ENCODE measurements around the gene CC2D1A.
A peak's percentile ranks its signal among the peaks of the same experiment; 100 is the strongest.

Gene CC2D1A

DNA sequence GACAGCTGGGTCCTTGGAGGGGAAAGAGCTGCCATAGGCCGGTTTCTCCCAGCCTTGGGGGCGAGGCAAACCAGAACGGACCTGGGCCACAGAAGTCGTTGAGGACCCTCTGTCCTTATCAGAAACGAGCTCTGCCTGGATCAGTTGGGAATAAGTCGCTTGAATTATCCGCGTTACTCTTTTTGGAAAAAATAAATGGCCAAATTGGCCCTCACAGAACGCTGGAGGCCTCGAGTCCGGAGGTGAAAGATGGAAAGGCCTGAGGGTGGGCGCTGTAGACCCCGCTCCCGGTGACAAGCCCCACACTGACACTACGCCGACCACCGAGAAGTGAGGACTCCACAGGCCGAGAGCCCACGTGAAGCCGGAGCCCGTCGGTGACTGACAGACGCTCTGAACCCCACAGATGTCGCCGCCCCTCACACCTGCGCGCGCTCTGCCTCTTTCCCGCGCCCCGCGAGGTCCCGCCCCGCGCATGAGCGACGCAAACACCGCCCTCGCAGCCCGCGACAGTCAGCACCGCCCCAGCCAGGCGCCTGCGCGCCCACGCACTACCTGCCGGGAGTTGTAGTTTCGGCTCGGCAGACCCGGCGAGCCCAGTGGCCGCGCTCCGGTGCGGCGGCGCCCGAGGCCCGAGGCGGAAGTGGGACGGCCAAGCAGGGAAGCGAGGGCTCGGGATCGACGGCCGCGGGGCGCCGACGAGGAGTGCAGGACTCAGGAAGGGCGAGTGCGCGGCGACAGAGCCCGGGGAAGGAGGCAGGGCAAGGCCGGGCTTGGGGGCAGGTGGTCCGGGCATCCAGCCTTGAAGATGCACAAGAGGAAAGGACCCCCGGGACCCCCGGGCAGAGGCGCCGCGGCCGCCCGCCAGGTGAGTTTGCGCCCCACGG is at the start of gene CC2D1A, which contains the start of gene BRME1:
CC2D1A (plus strand) TSS at position 568 of the 887 bp plus-strand sequence; CDS start at position 809, 241 bp downstream.
BRME1 (minus strand) TSS at position 484 of the 887 bp plus-strand sequence. CDS start 1,225 bp downstream, outside the sequence.
- DNase-seq = peak; percentile 31 to 96 (median 84)

DNA sequence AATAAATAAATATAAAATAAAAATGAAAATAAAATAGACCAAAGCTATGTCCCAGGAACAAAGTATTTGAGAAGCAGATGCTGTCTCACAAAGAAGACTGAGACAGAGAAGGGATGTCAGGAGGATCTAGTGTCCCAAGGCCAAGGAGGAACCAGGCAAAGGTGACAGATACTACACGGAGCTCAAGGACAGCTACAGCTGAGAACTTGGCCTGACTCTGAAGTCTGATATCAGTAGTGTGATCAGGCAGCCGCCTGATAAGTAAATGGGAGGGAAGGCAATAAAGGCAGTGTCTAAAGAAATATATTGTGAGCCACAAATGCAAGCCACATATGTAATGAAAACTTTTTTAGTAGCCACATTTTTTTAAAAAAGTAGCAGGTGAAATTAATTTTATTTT is 49.5 kb upstream of the CC2D1A start:
- no peak for DNase-seq

DNA sequence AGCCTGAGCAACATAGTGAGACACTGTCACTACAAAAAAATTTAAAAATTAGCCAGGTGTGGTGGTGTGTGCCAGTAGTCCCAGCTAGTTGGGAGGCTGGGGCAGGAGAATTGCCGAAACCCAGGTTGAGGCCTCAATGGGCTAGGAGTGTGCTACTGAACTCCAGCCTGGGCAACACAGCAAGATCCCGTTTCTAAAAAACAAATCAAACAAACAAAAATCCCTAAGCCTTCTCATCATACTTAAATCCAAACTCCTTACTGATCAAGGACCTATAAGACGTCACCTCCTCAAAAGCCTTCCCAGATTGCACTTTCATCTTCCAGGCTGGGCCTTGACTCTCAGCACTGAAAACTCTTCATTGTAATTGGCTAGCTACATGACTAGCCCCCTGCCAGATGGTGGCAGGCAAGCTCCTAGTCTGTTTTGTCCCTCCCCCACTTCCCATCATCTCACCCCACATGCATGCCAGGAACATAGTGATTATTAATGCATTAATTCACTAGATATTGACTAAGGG is 46.6 kb upstream of the CC2D1A start:
- DNase-seq = peak in 1 of 51 donors; percentile 5

DNA sequence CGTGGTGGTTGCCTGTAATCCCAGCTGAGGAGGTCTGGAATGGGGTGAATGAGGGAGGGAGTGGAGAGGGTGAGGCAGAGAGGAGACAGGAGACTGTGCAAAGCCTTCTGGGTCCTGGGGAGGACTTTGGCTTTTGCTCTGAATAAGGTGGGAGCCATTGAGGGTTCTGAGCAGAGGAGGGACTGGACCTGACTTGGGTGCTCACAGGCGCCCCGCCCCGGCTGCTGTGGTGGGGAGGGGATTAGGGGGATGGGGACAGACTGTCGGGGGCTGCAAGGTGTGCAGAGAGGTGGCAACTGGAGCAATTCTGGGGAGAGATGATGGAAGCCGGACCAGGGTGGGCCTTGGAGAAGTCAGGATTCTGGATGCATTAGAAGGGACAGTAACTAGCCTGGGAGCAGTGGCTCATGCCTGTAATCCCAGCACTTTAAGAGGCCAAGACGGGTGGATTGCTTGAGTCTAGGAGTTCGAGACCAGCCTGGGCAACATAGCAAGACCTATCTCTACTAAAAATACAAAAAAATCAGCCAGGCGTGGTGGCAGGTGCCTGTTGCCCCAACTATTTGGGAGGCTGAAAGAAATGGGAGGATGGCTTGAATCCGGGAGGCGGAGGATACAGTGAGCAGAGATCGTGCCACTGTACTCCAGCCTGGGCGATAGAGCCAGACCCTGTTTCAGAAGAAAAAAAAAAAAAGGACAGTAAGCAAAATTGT is 45.2 kb upstream of the CC2D1A start:
- DNase-seq = no peak

DNA sequence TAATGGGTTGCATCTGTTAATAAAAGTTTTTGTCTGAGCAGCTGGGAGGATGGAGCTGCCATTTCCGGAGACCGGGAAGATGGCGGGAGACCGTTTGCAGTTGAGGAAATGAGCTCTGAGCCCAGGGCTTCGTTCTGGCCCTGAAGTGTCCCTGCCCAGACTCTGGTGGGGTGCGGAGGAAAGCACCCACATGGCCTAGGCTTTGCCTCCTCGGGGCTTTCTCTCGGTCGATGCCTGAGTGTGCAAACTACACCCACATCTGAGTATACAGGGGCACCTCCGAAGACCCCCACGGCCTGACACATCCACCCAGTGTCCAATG is 44.6 kb upstream of the CC2D1A start:
- no peak for DNase-seq

DNA sequence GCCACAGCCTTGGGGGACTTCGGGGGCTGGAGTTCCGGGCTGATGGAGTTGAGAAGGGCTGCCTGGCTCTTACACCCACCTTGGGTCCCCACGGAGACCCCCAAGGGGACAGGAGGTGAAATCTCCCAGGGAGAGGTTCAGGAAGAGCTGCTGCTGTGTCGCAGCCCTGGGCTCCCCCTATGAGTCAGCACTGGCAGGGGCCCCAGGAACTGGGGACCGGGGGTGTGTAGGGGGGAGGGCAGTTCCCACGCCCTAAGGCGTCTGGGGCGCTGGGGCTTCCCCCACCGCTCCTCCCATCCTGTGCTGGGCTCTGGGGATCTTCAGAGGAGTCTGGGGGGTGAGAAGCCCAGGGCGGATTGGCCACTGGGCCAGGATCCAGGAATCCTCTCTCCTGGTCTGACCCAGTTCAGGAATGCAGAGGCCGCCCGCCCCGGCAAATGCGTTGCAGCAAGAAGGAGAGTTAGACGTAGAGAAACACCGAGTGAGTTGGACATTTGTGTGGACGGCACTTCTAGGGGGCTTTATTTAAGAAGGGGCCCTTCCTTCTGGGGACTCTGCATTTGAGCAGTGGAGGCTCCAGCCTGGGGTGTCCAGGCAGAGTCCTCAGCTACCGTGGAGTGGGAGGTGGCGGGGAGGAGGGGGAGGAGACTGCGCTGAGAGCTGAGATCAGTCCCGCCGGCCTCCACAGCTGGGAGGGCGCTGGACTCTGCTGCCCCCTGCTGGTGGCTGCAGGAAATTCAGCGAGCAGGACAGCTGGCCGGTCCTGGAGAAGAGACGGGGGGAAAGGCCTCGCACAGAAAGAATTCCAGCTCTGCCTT is 44.1 kb upstream of the CC2D1A start:
- peak; percentile 32 to 96 (median 87) for DNase-seq

DNA sequence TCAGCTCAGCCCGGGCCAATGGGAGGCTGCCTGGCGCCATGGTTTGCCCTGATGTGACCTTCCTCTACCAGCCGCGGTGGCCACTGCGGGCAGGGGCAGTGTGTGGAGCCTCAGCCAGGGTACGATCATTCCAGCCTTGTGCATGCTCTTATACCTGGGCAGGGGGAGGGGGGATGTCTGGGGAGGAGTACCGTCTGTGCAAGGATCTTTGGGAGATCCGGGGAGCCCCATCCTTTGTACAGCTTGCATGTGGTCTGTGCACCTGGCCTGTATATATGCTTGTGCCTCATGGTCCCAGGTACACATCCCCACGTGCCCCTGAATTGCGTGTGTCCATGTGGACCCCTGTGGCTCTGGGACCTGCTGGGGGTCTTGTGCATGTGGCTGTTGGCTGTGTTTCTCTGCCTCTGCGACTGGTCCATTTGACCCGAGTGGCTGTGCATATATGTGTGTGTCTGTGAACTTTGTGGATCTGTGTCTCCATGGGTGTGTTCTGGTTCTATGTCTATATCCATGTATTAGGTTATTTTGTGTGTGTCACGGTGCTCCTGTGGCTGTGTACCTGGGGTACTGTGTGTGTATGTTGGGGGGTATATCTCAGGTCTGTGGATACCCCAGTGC is 41.8 kb upstream of the CC2D1A start:
- DNase-seq = peak in 1 of 51 donors; percentile 23

DNA sequence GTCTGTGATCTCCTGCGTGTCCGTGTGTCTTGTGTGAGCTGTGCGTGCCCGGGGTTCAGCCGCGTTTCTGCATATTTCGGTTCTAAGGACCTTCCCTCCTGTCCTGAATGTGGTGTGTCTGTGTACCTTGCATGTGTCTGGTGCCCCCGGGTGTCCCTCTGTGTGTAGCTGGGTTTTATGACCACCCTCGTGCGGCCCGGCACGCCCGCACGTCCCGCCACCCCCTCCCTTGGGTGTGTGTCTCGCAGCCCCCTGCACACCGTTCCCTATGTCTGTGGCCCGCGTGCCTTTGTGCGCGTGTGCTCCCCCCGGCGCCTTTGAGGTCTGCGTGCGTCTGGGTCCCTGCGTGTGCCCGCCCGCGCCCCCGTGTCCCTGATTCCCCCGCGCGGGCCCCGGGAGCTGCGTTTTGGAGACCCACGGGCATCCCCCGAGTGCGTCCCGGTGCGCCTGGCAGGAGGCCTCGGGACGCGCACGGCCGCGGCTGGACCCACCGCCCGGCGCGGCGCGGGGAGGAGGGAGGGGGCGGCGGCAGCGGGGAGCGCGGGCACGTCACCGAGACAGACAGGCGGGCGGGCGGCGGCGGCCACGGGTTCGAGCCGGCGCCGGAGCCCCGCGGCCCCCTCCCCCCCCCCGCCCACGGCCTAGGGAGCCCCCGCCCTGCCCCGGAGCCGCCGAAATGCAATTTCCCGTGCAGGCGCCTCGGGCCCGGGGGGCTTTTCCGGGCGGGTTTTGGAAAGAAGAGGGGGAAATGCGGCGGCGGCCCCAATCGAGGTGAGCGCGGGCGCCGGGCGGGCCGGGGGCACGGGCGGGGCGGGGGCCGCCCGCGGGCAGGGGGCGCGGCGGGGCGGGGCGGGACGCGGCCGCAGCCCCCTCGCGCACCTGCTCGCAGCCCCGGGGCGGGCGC is 41.1 kb upstream of the CC2D1A start:
- DNase-seq = peak in 2 of 51 donors; percentile 15 to 27

DNA sequence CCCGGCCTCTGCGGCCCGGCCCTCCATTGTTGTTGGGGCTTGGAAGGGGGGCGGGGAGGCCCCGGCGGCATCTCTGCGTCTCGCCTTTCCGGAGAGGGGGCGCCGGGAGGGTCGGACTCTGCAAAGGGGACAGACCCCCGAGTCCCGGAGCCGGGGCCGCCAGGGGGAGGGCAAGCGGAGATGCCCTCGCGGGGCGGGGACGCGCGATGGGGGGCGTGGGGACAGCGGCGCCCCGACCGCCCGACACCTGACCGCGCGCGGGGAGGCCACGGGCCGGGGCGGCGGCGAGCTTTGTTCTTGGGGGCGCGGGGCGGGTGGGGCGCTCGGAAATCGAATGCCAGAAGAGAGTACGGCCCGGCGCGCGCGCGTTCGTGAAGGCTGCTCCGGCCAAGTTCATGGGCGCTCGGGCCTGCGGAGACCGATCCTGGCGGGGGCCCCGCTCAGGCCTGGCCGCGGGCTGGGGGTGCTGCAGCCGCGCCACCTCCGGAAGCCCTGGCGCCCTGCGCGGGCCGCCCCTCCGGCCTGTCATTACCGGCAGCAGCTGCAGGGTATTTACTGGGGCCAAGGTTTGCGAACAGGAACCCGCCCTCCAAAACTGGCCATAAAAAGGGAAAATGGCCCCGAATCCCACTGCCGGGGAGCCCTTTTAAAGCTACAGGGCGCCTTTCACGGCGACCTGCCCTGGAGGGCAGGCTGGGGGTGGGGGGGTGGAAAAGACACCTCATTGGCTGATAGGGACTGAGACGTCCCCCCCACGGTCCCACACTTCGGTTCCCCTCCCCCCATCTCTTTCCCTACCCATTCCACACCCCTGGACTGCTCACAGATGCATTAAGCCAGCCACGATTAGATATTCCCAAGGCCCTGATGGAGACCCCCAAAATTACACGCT is 40.2 kb upstream of the CC2D1A start:
- DNase-seq = peak in 10 of 51 donors; percentile 11 to 56 (median 42)

DNA sequence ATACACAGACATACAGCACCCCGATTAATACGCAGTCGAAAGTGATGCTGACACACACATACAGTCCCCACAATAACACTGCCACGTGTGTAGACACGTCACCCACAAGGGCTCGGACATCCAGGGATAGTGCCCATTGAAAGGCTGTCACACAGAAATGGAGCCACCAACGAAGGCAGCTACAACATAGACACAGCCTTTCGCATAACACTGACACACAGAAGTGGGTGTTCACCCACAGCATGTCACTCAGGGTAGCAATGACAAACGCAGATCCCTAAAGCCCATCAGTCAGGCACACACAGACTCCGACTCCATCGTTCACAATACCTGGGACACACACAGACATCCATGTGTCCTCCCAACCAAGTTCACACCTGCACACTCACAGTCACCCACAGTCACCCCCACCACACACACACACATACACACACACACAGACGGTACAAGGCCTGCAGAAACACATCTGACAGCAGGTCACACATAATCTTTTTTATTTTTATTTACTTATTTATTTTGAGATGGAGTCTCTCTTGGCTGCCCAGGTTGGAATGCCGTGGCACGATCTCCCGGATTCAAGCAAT is 39.4 kb upstream of the CC2D1A start:
- peak in 6 of 51 donors; percentile 20 to 64 (median 47) for DNase-seq

DNA sequence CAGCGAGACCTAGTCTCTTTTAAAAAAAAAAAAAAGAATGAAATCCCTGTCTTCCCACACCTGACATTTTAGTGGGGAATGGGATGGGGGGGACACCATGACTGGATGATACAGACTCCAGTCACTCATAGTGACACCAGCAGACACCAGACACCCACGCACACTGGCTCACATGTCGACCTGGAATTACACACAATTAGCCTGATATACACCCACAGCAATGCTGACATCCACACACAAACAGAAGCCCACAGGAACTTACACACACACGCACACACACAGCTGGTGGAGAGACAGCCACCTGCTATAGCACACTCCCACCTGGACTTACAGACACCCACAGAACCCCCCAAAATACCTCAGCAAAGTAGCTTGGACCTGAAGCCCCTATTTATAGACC is 37.3 kb upstream of the CC2D1A start:
- peak in 1 of 51 donors; percentile 55 for DNase-seq

DNA sequence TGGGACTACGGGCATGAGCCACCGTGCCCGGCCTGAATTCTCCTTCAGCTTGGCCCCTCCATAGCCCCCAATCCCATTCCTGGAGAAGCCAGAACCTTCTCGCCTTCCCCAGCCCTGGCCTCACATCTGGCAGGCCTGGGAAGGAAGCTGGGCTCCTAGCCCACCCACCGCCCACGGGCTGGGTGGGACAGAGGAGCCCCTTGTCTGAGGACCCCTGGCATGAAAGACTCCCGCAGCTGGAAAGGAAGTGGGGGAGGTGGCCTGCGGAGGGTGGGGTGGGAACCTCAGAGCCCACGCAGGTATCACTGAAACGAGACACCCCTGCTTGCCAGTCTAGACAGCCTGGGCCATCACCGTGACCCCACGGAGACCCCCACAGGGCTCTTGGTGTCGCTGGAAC is 36.7 kb upstream of the CC2D1A start:
- no peak for DNase-seq

DNA sequence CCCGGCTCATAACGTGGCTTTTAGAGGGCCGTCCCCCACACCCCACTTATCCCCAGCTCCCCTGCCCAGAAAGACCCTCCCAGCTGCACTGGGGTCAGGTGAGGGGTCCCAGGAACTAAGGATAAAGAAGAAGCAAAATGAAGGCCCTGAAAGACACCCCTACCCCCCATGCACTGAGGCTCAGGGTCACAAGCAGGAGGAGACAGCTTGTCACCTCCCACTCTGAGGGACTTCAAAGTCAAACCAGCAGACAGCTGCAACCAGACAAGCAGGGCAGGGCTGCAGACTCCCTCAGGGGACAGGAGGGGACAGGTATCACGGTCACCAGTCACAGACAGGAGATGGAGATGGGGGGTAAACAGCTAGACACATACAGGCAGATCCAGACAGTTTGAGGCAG is 35.1 kb upstream of the CC2D1A start:
- no peak for DNase-seq

DNA sequence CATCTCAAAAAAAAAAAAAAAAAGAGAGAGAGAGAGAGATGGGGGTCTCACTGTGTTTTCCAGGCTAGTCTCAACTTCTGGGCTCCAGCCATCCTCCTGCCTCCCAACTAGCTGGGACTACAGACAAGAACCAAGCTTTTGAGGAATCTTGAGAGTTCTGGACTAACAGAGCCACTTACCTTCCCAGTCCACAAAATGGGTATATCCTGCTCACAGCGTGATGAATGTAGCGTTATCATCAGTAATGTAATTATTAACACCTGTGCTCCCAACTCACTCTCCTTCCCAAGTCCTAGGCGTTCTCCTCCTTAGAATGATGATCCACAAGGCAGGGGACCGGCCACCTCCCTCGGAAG is 33.7 kb upstream of the CC2D1A start:
- no peak for DNase-seq

DNA sequence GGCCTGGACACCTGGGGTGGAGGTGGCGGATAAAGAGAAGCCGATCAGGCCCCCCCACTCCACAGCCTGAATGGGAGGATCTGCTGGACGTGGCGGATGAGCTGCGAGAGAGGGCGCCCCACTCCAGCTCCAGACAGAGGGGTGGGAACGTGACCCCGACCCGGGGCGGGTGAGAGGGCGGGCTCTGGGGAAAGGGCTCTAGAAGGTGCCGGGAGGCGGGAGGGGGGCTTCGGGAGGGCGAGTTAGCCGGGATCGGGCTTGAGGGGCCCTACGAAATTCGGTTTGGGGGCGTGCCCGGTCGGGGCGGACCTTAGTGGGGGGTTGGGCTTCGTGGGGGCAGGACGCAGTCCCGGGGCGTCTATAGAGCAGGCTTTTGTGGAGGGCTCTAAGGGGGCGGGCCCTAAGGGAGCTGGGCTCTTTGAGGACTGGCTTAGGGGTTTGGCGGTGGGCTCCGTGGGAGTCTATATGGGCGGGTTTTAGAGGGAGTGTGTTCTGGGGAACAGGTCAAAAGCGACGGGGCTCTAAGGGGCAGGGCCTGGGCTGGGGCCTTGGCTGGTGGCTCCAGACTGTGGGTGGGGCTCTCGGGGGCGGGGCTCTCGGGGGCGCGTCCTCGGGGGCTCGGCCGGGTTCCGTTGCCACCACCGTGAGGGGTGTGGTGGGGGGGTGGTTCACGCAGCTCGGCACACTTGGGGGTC is 33.2 kb upstream of the CC2D1A start:
- peak in 1 of 51 donors; percentile 20 for DNase-seq

DNA sequence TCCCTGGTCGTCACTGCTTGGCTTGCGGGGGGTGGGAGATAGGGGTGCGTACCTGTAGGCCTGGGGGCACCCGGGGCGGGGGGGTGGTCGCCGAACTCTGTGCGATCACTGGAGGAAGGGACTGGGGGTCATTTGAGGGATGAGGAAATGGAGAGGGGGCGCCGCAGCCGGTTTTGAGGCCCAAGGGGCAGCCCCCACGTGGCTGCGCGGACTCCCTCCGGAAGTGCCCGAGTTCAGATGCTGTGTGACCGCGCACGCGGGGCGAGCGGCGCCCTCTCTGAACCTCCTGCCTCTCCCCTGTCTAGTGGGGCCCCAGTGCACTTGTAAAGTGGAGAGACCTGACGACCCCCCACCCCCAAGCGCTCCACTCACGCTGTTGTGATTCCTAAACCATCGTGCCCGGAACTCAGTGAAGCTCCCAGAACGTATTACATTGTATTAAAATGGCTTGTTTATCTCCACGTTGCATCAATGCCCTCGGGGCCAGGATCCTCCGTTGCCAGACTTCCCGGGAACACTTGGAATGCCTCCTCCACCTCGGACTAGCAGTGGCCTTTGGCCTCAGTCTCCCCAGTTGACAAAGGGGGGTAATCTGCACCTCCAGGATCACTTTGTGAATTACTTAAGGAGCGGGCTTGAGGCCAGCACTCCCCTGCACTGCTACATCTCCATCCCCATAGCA is 32.0 kb upstream of the CC2D1A start:
- DNase-seq = no peak

DNA sequence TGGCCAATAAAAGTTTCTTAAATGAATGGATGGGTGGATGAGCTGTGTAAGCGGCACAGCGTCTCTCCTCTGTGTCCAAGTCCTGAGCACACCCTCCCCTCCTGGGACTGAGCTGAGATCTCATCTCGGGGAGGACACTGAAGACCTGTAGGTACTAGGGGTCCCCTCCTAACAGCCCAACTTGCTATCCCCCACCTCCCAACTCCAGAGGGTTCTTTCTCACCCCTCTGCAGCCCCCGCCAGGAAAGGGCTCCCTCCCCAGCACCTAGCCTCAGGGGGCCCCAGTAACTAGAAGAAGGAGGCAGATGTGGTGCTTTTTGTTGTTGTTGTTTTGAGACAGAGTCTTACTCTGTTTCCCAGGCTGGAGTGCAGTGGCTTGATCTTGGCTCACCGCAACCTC is 30.2 kb upstream of the CC2D1A start:
- no peak for DNase-seq
